MCF 10A (cell line): Measurements from ENCODE around the gene ARHGAP11A. TPM values are rescaled to one million over a fixed set of nuclear protein-coding genes. Genes with fewer than 3 reads are reported as not detected.

Experiments
- BruUV-seq: library from RNA; stranded (reverse); fragments of 400-500 nt; replicated peaks from 2 replicates; lab custom pipeline; 2021; lab: Mats Ljungman, UMichigan
- CTCF ChIA-PET: fragments of 300-600 bp; sonication (Branson Sonifier 250); formaldehyde crosslinking; extraction: SDS; loops from one replicate; lab custom pipeline; 2021; ENCODE audit warnings: antibody characterized with exemption, inconsistent platforms; lab: Yijun Ruan, JAX
- POLR2A ChIA-PET: fragments of 300-600, 350-650 bp; sonication (Branson Sonifier 250); formaldehyde crosslinking; extraction: SDS; loops from one replicate; lab custom pipeline; 2020; ENCODE audit warnings: antibody characterized with exemption, inconsistent platforms; lab: Yijun Ruan, JAX
- DNase-seq: peaks from one replicate; pipeline ENCODE4 v3.0.0-alpha.2; 2018; ENCODE audit not compliant: unreplicated experiment
- H3K27ac Mint-ChIP-seq: one replicate; pipeline ENCODE4 v1.8.0; 2022; ENCODE audit warnings: mild to moderate bottlenecking, low read depth, mixed read lengths; ENCODE audit not compliant: unreplicated experiment
- H3K27me3 Mint-ChIP-seq: one replicate; pipeline ENCODE4 v1.8.0; 2022; ENCODE audit warnings: mixed read lengths; ENCODE audit not compliant: insufficient read depth, unreplicated experiment
- H3K36me3 Mint-ChIP-seq: one replicate; pipeline ENCODE4 v1.8.0; 2022; ENCODE audit warnings: mild to moderate bottlenecking, moderate library complexity, mixed read lengths; ENCODE audit not compliant: insufficient read depth, unreplicated experiment
- H3K4me1 Mint-ChIP-seq: one replicate; pipeline ENCODE4 v1.8.0; 2022; ENCODE audit warnings: mixed read lengths; ENCODE audit not compliant: insufficient read depth, unreplicated experiment
- H3K4me3 Mint-ChIP-seq: one replicate; pipeline ENCODE4 v1.8.0; 2022; ENCODE audit warnings: mild to moderate bottlenecking, moderate library complexity, mixed read lengths; ENCODE audit not compliant: unreplicated experiment
- H3K9me3 Mint-ChIP-seq: one replicate; pipeline ENCODE4 v1.8.0; 2022; ENCODE audit warnings: mixed read lengths; ENCODE audit not compliant: unreplicated experiment
- intact Hi-C: fragments of 100-400 bp; cut with micrococcal nuclease; formaldehyde crosslinking; loops from 2 replicates; pipeline ENCODE4 v1.14.1; 2022
- total RNA-seq: library from RNA; stranded (reverse); gene quantifications from 2 replicates; pipeline ENCODE4 v1.2.3, GENCODE V29; 2022
- TF ChIP-seq, protein P1 (sequence below): fragments of 200-600 bp; IDR thresholded peaks from one replicate; pipeline ENCODE4 v1.8.0; 2022; ENCODE audit warnings: antibody characterized with exemption, mild to moderate bottlenecking; ENCODE audit not compliant: unreplicated experiment

The ARHGAP11A gene
- total RNA-seq, 1 experiment from 2014 or later = 71.8 TPM

DNA sequence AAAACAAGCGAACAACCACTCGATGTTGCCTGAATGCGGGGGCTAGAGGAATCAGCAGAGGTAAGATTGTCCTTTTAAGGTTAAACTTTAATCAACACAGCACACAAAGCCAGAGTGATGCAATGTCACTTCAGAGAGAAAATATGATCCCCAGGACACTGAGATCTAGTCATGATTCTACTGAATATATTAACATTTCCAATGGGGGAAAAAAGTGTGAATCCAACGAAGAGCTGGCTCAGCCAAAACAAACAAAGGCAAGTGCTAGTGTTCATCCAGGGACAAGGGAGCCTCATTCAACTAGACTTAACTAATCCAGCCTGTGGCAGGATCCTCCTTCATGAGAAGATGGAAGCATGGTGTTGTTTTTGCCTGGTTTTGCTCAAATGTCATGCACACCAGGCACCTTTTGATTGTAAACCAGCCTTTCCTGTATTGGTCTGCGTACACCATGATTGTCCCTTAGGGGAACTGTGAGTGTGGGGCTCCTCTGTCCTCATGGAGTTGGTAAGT is 62.0 kb downstream of the ARHGAP11A start:
- TF ChIP-seq, protein P1, sequence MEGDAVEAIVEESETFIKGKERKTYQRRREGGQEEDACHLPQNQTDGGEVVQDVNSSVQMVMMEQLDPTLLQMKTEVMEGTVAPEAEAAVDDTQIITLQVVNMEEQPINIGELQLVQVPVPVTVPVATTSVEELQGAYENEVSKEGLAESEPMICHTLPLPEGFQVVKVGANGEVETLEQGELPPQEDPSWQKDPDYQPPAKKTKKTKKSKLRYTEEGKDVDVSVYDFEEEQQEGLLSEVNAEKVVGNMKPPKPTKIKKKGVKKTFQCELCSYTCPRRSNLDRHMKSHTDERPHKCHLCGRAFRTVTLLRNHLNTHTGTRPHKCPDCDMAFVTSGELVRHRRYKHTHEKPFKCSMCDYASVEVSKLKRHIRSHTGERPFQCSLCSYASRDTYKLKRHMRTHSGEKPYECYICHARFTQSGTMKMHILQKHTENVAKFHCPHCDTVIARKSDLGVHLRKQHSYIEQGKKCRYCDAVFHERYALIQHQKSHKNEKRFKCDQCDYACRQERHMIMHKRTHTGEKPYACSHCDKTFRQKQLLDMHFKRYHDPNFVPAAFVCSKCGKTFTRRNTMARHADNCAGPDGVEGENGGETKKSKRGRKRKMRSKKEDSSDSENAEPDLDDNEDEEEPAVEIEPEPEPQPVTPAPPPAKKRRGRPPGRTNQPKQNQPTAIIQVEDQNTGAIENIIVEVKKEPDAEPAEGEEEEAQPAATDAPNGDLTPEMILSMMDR = no peak
- ChIA-PET CTCF (interaction anchor here (0.9 kb wide), 1 partner anchor 259 kb away, joined by 4 read pairs; no protein-coding TSS in a partner anchor), POLR2A (no interaction called here)
- H3K27me3 Mint-ChIP-seq = no peaks in the 10 kb centered on the region
- BruUV-seq = no TSS peak
- peaks cover 5% of the 10 kb centered on the region for H3K4me1 Mint-ChIP-seq
- no peaks in the 10 kb centered on the region for H3K9me3 Mint-ChIP-seq
- H3K27ac Mint-ChIP-seq = no peak overlapping the region
- H3K4me3 Mint-ChIP-seq = no peak overlapping the region
- intact Hi-C loops = no loop called here
- peak; percentile 49 for DNase-seq
- H3K36me3 Mint-ChIP-seq = no peaks in the 10 kb centered on the region

DNA sequence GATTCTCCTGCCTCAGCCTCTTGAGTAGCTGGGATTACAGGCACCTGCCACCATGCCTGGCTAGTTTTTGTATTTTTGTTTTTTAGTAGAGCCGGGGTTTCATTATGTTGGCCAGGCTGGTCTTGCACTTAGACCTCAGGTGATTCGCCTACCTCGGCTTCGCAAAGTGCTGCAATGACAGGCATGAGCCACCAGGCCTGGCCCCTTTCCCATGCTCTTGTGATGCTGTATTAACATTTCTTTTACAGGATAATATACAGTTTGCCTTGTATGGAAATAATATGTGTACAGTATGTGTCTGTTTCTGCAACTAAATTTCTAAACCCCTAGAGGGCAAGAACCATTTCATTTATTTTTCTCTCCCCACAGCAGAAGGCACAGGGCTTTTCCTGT is 64.0 kb downstream of the ARHGAP11A start:
- Mint-ChIP-seq H3K4me1 (peaks cover 25% of the 10 kb centered on the region), H3K4me3 (no peak overlapping the region), H3K27ac (no peak overlapping the region), H3K27me3 (no peaks in the 10 kb centered on the region), H3K36me3 (no peaks in the 10 kb centered on the region), H3K9me3 (no peaks in the 10 kb centered on the region)
- BruUV-seq = no TSS peak
- intact Hi-C loops = no loop called here
- no peak for DNase-seq
- TF ChIP-seq, protein P1 = no peak
- CTCF ChIA-PET = interaction anchor here (0.6 to 1.1 kb wide), 4 partner anchors 8 to 257 kb away, joined by 4 to 8 read pairs (median 4); no protein-coding TSS in a partner anchor
- POLR2A ChIA-PET = no interaction called here

- Mint-ChIP-seq H3K4me1 (peaks cover 58% of the 10 kb centered on the region), H3K4me3 (no peak overlapping the region), H3K9me3 (peaks cover 8% of the 10 kb centered on the region), H3K27me3 (no peaks in the 10 kb centered on the region), H3K36me3 (no peaks in the 10 kb centered on the region), H3K27ac (no peak overlapping the region)
- DNase-seq = peak; percentile 92
- ChIA-PET POLR2A (interaction anchor here (1.0 to 1.7 kb wide), 3 partner anchors 10 to 25 kb away, joined by 3 to 6 read pairs (median 5); no protein-coding TSS in a partner anchor), CTCF (interaction anchor here (0.6 to 4.5 kb wide), 3 partner anchors 20 to 1055 kb away, joined by 3 to 28 read pairs (median 6); no protein-coding TSS in a partner anchor)
- TF ChIP-seq, protein P1 = no peak
- intact Hi-C loops = no loop called here
- BruUV-seq = no TSS peak
Measured at GRCh38 chr15:32682569-32682968, 67.3 kb downstream of the ARHGAP11A start.

- Mint-ChIP-seq H3K27me3 (no peaks in the 10 kb centered on the region), H3K36me3 (no peaks in the 10 kb centered on the region), H3K4me3 (no peak overlapping the region), H3K4me1 (peaks cover 62% of the 10 kb centered on the region), H3K27ac (no peak overlapping the region), H3K9me3 (peaks cover 8% of the 10 kb centered on the region)
- no TSS peak for BruUV-seq
- DNase-seq = no peak
- POLR2A ChIA-PET = interaction anchor here (1.0 to 1.7 kb wide), 3 partner anchors 9 to 25 kb away, joined by 3 to 6 read pairs (median 5); no protein-coding TSS in a partner anchor
- CTCF ChIA-PET = interaction anchor here (0.6 to 4.5 kb wide), 4 partner anchors 17 to 176 kb away, joined by 3 to 28 read pairs (median 5); no protein-coding TSS in a partner anchor
- intact Hi-C loops = no loop called here
- TF ChIP-seq, protein P1 = no peak
Measured at GRCh38 chr15:32682977-32683630, 67.8 kb downstream of the ARHGAP11A start.
